Measurements from ENCODE around the gene POLR1D.

Gene POLR1D

GRCh38 chr13:27635266-27635665 is 13.6 kb downstream of the POLR1D start:
- Mint-ChIP-seq H3K4me1 (peaks cover 42% of the 10 kb centered on the region), H3K27me3 (ENCODE audit: low read depth) (no peaks in the 10 kb centered on the region), H3K9me3 (no peaks in the 10 kb centered on the region), H3K27ac (no peak overlapping the region), H3K36me3 (ENCODE audit: low read depth) (peaks cover 29% of the 10 kb centered on the region), H3K4me3 (no peak overlapping the region)
- TF ChIP-seq CTCF (IDR thresholded peaks at IDR 0.05; ENCODE audit: unreplicated experiment in 3 of 3): no peak

GRCh38 chr13:27636589-27637288 is 15.0 kb downstream of the POLR1D start:
- Mint-ChIP-seq H3K4me3 (no peak overlapping the region), H3K9me3 (no peaks in the 10 kb centered on the region), H3K36me3 (ENCODE audit: low read depth) (peaks cover 24% of the 10 kb centered on the region), H3K4me1 (peaks cover 46% of the 10 kb centered on the region), H3K27ac (peak overlapping the region in 2 of 3 experiments; percentile 4 to 82), H3K27me3 (ENCODE audit: low read depth) (no peaks in the 10 kb centered on the region)
- TF ChIP-seq CTCF (IDR thresholded peaks at IDR 0.05; ENCODE audit: unreplicated experiment in 3 of 3): no peak

GRCh38 chr13:27637289-27637626 is 15.6 kb downstream of the POLR1D start:
- no peak for TF ChIP-seq CTCF (IDR thresholded peaks at IDR 0.05; ENCODE audit: unreplicated experiment in 3 of 3)
- Mint-ChIP-seq H3K4me1 (peaks cover 51% of the 10 kb centered on the region), H3K36me3 (ENCODE audit: low read depth) (peaks cover 18% of the 10 kb centered on the region), H3K27me3 (ENCODE audit: low read depth) (no peaks in the 10 kb centered on the region), H3K27ac (peak overlapping the region in 2 of 3 experiments; percentile 4 to 82), H3K9me3 (no peaks in the 10 kb centered on the region), H3K4me3 (no peak overlapping the region)

GRCh38 chr13:27638001-27638400 is 16.3 kb downstream of the POLR1D start:
- Mint-ChIP-seq H3K27ac (peak overlapping the region; percentile 82 to 97 (median 96)), H3K9me3 (no peaks in the 10 kb centered on the region), H3K4me3 (no peak overlapping the region), H3K27me3 (ENCODE audit: low read depth) (no peaks in the 10 kb centered on the region), H3K36me3 (ENCODE audit: low read depth) (peaks cover 11% of the 10 kb centered on the region), H3K4me1 (peaks cover 58% of the 10 kb centered on the region)
- TF ChIP-seq CTCF (IDR thresholded peaks at IDR 0.05; ENCODE audit: unreplicated experiment in 3 of 3): no peak

- no peaks in the 10 kb centered on the region for H3K27me3 Mint-ChIP-seq (ENCODE audit: low read depth)
- H3K4me3 Mint-ChIP-seq: peak overlapping the region in 1 of 3 experiments; percentile 33
- H3K27ac Mint-ChIP-seq: peak overlapping the region; percentile 82 to 97 (median 96)
- H3K36me3 Mint-ChIP-seq (ENCODE audit: low read depth): peaks cover 6% of the 10 kb centered on the region
- H3K9me3 Mint-ChIP-seq: no peaks in the 10 kb centered on the region
- no peak for TF ChIP-seq CTCF (IDR thresholded peaks at IDR 0.05; ENCODE audit: unreplicated experiment in 3 of 3)
- peaks cover 63% of the 10 kb centered on the region for H3K4me1 Mint-ChIP-seq
Observed at GRCh38 chr13:27638521-27638920, 16.8 kb downstream of the POLR1D start.

- H3K9me3 Mint-ChIP-seq: no peaks in the 10 kb centered on the region
- peak overlapping the region; percentile 82 to 97 (median 96) for H3K27ac Mint-ChIP-seq
- H3K36me3 Mint-ChIP-seq (ENCODE audit: low read depth): peaks cover under 1% of the 10 kb centered on the region
Observed at GRCh38 chr13:27639186-27639585, 17.5 kb downstream of the POLR1D start.

More at GRCh38 chr13:27639186-27639585, 17.5 kb downstream of the POLR1D start:
- Mint-ChIP-seq H3K4me1 (peaks cover 70% of the 10 kb centered on the region), H3K4me3 (no peak overlapping the region), H3K27me3 (ENCODE audit: low read depth) (no peaks in the 10 kb centered on the region)
- TF ChIP-seq CTCF (IDR thresholded peaks at IDR 0.05; ENCODE audit: unreplicated experiment in 3 of 3): no peak
